HG03066 (cell line): ENCODE data around the gene ABHD17A.
"Not testable (repeated sequence)": the region's sequence is repeated elsewhere in the genome, so short reads cannot be mapped to it uniquely, and the experiment has no call there.

Experiments
- ATAC-seq: cut with Tn5 transposase; IDR thresholded peaks from one replicate; pipeline ENCODE4 v1.9.1; 2021; ENCODE audit warnings: low read depth; ENCODE audit not compliant: unreplicated experiment

The ABHD17A gene

DNA sequence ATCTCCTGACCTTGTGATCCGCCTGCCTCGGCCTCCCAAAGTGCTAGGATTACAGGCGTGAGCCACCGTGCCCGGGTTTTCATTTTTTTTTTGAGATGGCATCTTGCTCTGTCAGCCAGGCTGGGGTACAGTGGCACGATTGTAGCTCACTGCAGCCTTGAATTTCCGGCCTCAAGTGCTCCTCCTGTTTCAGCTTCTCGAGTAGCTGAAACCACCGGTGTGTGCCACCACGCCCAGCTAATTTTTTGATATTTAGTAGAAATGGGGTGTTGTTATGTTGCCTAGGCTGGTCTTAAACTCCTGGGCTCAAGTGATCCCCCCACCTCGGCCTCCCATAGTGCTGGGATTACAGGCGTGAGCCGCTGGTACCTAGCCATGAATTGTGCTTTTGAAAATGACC lies 25.8 kb upstream of the ABHD17A start:
- ATAC-seq: no peak

DNA sequence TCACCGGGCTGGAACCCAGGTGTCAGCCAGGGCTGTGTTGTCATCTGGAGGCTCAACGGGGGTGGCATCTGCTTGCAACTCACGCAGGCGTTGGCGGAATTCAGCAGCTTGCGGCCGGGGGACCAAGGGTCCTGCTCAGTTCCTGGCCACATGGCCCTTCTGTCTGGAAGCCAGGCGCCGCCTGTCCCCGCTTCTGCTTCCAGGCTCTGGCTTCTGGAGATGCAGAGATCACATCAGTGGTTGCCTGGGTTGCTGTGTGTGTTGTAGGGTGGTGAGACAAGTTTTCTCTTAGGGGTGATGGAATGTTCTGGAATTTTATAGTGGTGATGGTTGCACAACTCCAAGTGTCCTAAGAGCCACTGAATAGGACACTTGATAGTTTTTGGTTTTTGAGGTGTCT lies 24.9 kb upstream of the ABHD17A start:
- no peak for ATAC-seq

DNA sequence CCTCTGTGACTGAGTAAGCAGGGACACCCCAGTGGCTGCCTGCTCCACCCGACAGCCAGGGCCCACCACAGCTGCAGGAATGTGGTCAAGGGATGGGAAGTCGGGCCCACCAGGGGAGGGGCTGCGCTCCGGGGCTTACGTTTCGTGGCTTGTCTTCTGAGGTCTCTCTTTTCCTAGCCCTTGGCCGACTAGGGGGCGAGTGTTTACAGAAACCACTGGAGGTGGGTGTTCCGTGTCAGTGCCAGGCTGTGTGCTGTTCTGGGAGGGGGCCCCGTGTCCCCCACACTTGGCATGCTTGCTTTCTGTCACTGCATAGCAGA lies 24.4 kb upstream of the ABHD17A start:
- no peak for ATAC-seq

DNA sequence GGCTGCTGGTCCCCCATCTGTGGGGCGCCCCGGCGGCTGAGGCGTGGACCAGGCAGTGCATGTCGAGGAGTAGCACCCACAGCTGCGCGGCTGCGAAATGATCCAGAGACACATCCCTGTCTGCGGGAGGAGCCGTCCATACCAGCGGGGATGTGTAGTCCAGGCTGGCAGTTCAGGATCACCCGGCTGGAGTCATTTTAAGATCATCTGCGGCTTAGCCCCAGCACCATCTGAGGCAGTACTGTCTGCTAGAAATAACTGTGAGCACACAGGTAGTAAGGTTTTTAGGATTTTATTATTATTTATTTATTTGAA lies 23.0 kb upstream of the ABHD17A start:
- no peak for ATAC-seq

DNA sequence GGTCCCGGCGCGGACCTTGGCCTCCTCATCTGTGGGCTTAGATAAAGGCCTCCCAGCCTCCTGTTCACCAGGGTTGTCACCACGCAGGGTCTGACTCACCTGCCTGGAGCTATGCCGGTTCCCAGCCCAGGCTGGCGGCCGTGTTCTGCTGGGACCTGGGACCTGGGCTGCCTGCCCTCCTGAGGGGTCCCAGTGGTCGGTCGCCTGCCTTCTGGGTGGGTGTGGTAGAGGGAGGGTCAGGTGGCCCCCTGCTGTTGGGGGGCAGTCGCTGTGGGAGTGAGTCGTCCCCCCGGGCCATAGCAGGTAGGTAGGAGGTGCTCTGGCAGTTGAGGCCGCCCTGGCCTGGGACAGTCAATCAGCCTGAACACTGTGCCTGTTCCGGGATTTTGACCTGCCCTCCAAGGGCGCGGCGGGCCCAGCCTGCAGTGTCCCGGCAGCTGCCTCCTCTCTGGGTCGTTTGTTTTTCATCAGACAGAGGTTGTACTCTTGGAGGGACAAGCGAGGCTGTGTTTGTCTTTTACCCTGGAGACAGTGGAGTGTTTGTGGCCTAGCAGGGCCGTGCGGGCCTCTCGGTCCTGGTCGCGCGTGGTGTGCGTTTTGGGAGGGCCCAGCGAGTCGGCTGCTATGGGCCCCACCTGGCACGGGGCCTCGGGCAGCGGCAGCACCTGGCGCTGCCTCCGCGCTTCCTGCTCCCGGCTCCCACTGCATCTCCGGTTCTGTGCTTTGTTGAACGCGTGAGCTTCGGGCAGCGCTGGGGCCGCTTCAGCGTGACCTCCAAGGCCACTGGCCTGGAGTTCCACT lies 22.5 kb upstream of the ABHD17A start:
- no peak for ATAC-seq

DNA sequence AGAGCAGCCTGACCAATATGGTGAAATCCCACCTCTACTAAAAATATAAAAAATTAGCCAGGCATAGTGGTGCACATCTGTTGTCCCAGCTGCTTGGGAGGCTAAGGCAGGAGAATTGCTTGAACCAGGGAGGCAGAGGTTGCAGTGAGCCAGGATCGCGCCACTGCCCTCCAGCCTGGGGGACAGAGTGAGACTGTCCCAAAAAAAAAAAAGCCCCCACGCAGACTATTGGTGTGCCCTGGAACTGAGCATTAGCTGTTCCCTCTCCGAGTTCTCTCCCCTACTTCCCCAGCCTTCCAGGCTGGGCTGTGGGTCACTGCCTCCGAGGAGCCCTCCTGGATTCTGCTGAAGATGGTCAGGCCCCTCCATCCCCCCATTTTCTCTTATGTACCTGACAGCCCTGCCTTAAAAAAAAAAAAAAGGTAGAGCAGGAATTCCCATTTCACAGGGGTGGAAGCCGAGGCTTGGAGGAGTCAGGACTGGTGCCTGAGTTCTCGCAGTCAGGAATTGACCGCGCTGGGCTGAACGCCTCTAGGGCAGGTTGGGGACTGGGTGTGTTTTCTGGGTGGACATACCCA lies 21.8 kb upstream of the ABHD17A start:
- no peak for ATAC-seq

DNA sequence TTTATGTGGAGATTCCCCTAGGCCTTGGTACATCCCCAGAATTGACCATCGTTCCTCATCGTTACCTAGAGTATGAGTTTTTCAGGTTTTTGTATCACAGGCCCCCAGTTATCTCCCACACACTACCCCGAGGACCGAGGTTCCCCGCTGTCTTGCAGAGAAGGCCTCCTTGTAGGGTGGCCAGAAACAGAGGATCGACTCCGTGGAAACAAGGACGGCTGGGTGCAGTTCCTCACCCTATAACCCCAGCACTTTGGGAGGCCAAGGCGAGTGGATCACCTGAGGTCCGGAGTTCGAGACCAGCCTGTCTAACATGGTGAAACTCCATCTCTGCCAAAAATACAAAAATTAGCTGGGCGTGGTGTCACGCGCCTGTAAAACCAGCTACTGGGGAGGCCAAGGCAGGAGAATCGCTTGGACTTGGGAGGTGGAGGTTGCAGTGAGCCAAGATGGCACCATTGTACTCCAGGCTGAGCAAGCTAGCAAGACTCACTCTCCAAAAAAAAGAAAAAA lies 20.6 kb upstream of the ABHD17A start:
- ATAC-seq: no peak

DNA sequence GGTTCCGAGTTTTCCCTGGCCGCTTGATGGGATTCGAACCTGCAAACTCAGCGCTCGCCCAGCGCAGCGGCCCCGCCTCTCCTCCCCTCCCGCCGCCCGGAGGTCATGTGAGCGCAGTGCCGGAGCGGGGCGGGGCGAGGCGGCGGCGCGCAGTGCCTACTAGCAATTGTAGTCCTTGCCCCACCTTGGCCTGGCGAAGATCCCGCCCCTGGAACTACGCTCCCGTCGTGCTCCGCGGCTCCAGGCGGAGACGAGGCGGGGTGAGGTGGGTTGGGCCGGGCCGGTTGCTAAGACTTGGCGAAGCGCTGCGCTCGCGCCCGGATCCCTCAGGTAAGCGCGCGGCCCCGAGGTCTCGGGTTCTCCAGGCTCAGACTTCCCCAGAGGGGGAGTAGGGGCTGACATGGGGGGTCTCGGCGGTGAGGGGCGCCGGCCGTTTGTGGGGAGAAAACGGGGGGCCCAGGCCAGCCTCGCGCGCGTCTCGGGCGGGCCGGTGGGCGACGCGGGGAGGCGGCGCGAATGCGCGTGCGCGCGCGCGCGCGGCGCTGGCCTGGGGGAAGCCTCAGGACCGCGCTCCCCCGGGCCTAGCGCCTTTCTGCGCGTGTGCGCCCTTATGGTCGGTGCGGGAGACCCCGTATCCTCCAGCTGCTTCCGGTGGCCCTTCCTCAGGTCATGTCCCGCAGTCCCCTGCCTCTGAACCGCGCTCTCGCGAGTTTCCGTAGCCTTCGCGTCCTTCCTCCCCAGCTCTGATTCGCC lies 20.0 kb upstream of the ABHD17A start, which contains the start of the genes ADAT3 and SCAMP4:
Gene ADAT3, plus strand, starts transcription at position 290 of the 753 bp plus-strand sequence. CDS start 6,649 bp downstream, outside the sequence.
Gene SCAMP4, plus strand, starts transcription at position 290 of the 753 bp plus-strand sequence. CDS start 9,621 bp downstream, outside the sequence.
- peak; percentile 79 for ATAC-seq

DNA sequence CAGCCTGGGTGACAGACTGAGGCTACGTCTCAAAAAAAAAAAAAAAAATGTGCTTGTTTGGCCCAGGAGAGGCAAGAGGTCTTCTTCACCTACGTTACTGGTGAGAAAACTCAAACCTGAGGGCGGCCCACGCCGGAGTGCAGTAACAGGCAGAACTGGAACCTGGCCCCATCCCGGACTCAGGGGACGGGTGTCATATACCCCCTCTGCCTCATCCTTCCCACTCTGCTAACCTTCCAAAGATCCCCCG lies 19.5 kb upstream of the ABHD17A start:
- ATAC-seq: no peak

DNA sequence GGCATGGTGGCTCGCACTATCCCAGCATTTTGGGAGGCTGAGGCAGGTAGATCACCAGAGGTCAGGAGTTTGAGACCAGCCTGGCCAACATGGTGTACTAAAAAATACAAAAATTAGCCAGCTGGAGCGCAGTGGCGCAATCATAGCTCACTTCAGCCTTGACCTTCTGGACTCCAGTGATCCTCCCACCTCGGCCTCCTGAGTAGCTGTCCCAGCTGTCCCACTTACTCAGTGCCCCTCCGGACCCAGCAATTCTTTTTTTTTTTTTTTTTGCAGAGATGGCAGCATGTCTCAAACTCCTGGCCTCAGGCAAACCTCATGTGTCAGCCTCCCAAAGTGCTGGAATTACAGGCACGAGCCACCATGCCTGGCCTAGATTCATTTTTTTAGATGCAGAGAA lies 17.6 kb upstream of the ABHD17A start:
- no peak for ATAC-seq

DNA sequence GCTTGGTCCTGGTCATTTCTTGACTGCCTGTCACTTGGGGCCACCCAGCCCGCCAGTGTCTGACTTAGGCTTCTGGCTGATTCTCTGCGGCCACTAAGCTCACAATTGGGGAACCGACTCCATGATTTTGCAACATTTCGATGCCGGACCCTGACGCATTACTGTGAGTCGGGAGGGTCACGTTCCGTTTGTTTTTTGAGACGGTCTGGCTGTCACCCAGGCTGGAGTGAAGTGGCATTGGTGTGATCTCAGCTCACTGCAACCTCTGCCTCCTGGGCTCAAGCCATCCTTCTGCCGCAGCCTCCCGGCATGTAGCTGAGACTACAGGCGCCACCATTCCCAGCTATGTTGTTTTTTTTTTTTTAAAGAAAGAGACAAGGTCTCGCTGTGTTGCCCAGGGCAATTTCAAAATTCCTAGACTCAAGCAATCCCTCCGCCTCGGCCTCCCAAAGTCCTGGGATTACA lies 16.7 kb upstream of the ABHD17A start:
- no peak for ATAC-seq

DNA sequence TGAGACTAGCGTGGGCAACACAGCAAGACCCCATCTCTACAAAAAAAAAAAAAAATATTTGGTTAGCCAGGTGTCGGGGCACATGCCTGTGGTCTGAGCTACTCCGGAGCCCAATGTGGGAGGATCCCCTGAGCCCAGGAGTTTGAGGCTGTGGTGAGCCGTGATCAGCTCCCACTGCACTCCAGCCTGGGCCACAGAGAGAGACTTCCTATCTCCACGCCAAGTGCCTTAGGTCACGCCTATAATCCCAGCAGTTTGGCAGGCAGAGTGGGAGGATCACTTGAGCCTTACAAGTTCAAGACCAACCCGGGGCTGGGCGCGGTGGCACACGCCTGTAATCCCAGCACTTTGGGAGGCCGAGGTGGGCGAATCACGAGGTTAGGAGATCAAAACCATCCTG lies 11.2 kb upstream of the ABHD17A start:
- ATAC-seq: no peak

DNA sequence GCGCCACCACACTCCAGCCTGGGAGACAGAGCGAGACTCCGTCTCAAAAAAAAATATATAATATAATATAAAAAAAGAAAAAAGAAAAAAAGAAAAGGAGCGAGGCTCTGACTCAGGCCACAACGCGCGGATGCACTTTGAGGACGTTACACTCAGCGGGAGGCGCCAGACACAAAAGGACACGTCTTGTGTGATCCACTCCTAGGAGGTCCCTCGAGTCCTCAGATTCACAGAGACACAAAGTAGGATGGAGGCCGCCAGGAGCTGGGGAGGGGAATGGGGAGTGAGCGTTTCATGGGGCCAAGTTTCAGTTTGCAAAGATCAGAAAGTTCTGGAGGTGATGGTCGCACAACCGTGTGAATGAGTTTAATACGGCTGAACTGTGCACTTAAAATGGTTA lies 8.5 kb upstream of the ABHD17A start:
- ATAC-seq: no peak

DNA sequence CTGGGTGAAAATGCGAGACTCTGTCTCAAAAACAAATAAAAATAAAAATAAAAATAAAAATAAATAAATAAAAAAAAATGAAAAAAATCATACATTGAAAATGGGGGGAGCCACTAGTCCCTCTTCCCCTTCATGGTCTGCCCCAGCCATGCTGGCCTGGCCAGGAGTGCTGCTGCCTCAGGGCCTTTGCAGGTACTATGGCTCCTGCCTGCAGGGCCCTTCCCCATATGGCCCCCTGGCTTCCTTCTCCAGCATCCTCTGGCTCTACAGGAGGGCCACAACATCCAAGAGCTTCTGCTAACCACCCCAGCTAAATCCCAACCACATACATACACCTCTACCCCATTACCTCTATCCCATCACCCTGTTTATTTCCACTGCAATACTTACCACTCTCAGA lies 4.6 kb upstream of the ABHD17A start:
- no peak for ATAC-seq

DNA sequence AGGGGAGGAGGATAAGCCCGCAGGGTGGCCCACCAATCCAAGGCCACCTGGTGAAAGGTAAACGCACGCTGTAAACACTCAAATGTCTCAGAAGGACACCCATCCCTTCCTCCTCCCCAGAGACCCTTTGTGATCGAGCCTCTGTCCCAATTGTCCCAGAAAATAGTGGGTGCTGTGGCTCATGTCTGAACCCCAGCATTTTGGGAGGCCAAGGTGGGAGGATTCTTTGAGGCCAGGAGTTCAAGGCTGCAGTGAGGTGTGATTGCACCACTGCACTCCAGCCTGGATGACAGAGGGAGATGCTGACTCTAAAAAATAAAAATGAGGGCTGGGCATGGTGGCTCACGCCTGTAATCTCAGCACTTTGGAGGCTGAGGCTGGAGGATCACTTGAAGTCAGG lies 3.1 kb upstream of the ABHD17A start:
- ATAC-seq: no peak

DNA sequence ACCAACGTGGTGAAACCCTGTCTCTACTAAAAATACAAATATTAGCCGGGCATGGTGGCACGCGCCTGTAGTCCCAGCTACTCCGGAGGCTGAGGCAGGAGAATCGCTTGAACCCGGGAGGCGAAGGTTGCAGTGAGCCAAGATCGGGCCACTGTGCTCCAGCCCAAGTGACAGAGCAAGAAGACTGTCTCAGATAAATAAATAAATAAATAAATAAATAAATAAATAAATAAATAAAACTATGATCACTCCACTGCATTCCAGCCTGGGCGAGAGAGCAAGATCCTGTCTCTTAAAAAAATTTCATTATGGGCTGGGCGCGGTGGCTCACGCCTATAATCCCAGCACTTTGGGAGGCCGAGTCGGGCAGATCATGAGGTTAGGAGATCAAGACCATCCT lies 1.1 kb upstream of the ABHD17A start:
- ATAC-seq: not testable (repeated sequence)

DNA sequence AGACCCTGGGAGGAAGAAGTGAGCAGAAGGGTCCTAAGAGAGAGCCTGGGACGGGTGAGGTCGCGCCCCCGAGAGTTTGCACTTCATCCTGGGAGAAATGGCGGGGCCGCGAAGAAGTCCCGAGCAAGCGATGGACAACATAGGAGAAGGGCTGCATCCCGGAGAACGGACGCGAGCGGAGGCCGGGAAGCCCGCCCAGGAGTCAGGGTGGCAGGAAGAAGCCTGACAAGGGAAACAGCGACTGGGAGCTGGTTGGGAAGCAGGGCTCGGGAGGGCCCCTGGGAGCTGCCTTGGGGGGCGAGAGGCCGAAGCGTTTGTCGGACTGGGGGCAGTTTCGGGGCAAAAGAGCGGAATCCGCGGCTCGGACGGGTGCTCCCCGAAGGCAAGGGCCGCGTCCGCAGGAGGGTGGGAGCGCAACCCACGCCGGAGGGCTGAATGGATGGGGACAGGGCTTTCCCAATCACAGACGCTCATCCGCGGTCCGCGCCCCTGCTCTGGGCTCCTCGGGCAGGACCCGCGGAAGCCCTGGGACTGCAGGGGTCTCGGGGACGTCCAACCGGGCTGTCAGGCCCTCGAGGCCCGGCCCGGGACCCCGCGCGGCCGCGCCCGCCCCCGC lies 469 bp downstream of the ABHD17A start:
- no peak for ATAC-seq

DNA sequence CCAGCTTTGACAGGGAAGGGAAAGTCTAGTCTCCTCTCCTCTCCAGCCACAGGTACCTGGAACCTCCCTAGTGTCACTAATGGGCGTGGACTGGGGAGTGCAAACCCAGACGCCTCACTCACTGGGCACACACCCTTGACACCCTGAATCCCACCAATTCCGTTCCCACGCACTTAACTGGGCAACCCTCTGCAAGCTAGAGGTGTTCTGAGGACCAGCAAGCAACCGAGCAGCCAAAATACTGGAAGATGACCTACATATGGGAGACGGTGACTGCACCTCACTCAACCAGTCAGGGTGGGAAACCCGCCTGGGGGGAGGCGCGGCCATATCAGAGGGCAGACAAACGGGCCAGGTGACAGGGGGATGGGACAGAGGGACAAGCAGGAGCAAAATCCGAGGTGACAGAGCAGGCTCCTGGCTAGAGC lies 991 bp downstream of the ABHD17A start:
- ATAC-seq: no peak

DNA sequence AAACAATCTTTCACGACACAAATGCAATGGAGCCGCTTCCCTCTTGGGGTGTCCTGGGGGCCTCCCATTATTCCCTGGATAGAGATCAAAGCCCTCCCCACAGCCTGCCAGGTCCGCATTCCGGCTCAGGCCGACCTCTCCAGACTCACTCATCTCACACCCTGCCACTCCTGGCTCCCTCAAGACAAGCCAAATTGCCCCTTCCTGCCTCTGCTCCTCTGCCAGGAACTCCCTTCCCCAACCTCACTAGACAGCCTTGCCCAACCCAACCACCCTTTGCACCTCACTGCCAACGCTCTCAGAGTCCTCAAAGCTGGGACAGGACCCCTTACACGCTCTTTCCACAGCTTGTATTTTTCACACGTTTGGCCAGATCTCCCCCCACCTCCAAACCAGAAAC lies 1.5 kb downstream of the ABHD17A start:
- ATAC-seq: no peak

DNA sequence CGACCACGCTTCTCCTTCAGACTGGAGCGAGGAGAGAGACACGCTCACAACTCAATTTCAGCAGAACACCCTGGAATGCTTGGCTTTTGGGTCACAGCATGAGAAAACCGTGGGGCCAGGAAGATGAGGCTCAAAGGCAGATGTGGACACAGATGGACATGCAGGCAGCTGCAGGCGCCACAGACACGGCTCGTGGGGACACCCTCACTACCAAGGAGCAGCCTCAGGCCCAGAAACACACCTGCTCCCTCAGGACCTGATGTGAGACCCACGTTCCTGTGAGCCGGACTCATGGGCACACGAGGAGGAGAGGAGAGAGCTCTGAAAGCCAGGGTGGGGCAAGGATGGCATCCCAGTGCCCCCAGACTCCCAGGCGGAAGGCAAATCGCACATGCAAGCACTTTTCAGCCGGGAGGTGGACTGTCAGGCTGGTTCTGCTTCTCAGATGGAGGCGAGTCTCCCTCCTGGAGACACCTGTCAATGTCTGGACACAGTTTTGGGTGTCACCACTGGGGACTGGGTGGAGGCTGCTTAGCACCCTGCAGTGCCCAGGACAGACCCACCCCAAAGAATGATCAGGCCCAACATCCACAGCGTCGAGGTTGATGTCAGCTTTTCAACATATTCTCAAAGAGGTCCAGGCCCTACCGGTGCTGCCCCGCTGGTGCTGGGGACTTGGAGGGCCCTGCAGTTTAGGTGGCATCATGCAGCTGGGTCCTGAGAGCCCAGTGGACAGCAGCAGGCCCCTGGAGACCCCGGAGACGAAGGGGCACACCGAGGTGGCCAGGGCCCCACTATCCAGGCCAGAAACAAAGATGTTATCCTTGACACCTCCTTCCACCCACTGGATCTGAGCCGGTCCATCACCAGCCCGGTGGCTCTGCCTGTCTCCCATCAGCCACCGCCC lies 2.3 kb downstream of the ABHD17A start:
- ATAC-seq: no peak
